Activated gamma-delta T cell (primary cell): ENCODE data around the gene MGLL.

Source experiments
- DNase-seq: peaks from one replicate; lab custom pipeline; 2025; lab: John Stamatoyannopoulos, UW

The MGLL gene

DNA sequence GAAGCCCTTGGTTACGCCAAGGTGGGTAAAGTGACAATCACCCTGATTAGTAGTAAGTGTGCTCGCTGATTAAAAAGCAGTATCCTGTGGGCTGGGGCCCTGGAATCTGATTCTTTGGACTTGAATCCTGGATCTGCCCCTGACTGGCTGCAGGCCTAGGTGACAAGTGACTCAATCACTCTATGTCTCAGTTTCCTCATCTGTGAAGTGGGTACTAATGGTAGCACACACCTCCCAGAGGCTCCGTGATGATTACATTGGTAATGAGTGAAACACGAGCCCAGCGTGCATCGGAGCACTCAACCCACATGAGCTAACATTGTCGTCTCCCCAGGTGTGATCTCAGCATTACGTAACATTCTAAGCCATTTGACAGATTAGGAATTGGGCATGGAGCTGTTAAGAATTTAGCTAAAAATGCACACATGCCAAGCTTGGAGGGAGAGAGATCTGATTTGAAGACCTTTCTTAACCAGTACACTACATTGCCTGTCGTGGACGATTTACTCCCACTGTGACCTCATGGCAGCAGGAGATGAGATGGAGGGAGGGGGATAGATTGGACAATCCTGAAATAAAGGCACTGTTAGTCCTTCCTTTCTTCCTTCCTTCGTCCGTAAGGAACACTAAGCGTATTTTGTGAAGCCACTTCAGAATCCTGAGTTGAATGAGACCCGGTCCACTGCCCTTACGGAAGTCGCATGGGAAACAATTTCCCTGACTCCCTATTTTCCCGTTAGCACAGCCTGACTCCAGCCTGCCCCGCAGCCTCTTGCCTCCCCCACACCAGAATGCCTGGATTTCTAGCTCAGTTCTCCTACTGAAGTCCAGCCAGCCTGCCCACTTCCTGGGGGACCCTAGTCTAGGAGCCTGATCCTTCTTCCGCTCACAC is 32.1 kb downstream of the MGLL start:
- DNase-seq: no peak

DNA sequence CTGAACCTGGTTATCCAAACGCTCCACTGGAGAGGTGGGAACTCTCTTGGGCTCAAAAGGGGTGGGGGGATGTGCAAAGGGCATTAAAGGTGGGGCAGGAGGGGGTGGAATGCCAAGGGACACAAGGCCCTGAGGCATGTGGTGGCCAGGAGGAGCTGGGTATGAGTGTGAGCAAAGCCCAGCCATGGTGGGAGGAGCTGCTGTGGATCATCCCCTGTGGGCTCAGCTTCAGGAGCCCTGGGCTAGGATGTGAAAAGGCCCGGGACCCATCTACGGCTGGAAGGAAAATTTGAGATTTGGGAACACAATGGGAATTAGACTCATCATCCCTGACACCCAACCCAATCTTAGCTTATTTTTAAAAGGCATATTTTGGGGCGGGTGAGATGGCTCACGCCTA is 33.3 kb downstream of the MGLL start:
- DNase-seq: no peak

- DNase-seq: no peak
Measured at GRCh38 chr3:127788451-127788909, 33.8 kb downstream of the MGLL start.

DNA sequence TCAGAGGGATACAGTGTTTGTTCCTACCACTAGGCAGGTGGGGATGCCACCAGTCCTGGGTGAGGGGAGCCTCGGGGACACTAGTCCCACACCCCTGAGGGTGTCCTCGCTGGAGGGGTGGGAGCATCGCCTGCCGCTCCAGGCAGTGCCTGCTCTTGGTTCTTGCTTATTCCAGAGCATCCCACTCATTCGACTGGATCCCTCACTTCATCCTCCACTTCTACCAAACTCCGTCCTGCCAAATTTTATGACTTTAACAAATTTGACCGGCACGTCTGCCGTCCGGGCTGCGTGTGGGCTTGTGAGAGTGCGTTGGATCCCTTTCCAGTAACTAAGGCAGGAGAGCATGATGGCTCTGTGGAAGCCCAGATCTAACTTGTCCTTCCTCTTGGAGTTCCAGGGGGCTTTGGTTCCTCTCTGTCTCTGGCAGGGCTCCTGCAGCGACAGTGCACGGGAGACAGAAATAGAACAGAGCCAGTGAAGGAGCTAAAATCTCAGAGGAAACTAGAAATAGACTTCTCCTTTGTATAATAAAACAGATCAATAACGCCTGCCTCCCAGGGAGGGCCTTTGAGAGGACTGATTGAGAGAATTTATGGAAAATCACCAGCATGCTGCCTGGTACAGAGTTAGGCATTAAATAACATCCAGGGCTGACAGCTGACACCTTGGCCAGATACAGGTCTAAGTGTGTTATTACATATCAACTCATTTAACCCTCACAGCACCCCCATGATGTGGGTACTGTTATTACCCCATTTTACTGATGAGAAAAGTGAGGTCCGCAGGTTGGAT is 34.5 kb downstream of the MGLL start:
- DNase-seq: no peak

- DNase-seq: no peak
Measured at GRCh38 chr3:127787071-127787490, 35.2 kb downstream of the MGLL start.

GRCh38 chr3:127786353-127787070 is 35.8 kb downstream of the MGLL start:
- no peak for DNase-seq

GRCh38 chr3:127785711-127786265 is 36.5 kb downstream of the MGLL start:
- DNase-seq: no peak

DNA sequence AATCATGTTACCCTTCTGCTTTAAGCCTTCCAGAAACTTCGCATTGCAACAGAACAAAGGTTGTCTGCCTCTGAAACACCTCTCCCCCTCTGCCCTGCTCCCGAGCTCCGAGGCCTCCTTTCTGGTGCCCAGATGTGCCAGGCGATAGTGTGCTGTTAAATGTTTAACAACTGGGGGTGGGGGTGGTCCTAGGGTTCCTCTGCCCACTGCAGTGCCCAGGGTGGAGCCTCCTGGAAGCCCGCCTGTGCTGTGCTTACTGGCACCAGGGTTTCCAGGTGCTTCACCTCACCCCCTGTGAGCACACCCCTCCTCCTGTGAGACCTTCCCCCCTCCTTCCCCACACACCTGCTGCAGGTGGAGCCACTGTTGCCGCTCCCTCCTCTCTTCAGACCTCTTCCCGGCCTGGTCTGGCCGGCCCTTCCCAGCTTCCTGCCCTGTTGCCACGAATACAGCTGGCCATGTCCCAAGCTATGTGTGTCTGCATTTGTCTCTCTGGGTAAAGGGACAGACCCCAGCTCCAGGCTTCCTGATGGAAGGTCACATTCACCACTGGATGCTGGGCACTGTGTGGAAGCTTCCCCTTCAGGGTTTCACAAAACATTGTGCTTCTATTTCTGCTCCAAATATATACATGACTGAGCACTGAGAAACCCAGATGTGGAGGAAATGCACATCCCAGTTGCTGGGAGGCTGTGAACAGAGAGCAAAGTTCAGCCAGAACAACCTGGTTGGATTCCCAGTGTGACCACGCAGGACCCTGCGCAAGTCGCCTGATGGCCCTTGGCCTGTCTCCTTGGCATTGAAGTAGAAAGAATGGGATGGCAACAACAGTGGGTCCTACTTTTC is 37.2 kb downstream of the MGLL start:
- no peak for DNase-seq

DNA sequence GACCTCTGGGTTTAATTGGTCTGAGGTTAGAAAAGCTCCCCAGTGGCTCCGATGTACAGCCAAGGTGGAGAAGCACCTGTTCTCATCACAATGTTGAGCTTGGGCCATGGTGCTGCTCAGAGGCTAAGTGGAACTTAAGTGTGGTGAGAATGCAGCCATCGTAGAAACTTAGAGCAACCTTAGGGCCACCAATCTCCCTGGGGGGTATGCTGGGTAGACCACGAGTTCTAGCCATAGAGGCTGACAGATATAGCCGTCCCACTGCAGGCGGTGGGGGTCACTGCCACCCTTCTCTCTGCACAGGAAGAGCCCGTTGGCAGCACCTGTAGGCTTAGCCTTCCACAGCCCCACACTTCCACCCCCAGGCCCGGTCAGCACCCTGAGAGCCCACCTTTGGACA is 38.0 kb downstream of the MGLL start:
- DNase-seq: no peak

GRCh38 chr3:127783642-127784160 is 38.6 kb downstream of the MGLL start:
- no peak for DNase-seq

DNA sequence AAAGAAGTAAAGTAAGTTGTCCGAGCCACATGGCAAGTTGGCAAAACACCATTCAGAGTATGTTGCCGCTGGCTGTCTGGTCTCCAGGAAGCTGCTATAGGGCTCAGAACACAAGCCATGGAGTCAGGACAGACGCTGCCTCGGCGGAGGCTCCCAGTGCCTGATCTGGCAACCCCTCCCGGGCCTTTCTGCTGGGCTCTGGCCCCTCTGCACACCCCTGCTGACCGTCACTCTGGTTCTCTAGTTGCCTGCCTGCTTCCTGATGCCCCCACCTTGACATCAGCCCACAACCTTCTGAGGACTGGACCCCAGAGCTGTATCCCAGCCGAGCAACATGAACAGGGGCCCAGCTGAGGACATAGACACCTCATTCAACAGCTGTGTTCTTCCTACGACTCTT is 39.1 kb downstream of the MGLL start:
- DNase-seq: no peak

- DNase-seq: no peak
Measured at GRCh38 chr3:127781411-127782001, 40.8 kb downstream of the MGLL start.

- DNase-seq: no peak
Measured at GRCh38 chr3:127780536-127781400, 41.5 kb downstream of the MGLL start.

GRCh38 chr3:127779747-127780146 is 42.6 kb downstream of the MGLL start:
- no peak for DNase-seq

DNA sequence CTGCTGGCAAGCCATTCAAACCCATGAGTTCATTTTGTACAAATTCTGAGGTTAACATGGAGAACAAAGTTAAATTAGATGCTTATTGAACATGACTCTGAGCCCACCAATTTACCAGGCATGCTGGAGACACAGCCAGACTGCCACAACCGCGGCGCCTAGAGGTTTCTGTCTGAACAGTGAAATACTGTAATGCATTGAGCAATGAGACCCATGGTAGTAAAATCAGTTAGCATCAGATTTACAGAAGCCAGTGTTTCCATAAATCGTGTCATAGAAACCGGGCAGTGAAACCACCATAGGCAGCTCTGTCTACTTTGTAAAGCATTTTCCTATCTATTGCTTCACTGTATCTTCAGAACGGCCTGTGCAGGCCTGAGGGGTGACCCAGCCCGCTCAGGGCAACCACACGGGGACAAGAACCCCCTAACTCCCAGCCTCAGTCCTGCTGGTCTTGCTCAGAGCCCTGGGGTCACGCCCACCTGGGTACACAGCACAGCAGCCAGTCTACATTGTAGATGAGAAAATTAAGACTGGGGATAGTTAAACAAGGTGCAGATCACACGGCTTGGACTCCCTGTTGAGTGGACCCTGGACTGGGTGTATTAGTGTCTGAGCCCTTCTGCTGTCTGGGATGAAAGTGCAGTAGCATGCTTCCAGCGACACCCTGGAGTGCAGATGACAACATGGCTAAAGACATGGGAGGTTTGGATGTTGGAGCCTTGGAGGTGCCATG is 44.2 kb downstream of the MGLL start:
- no peak for DNase-seq

- no peak for DNase-seq
Measured at GRCh38 chr3:127777332-127777731, 45.0 kb downstream of the MGLL start.

GRCh38 chr3:127776347-127776746 is 46.0 kb downstream of the MGLL start:
- no peak for DNase-seq

- DNase-seq: no peak
Measured at GRCh38 chr3:127775398-127776109, 46.8 kb downstream of the MGLL start.
